HG02938 (cell line): Measurements from ENCODE around the gene RASAL1.

Source experiments
- ATAC-seq: cut with Tn5 transposase; IDR thresholded peaks from one replicate; pipeline ENCODE4 v1.9.1; 2021; ENCODE audit warnings: mild to moderate bottlenecking, moderate library complexity; ENCODE audit not compliant: unreplicated experiment

RASAL1 gene

GRCh38 chr12:113060336-113060960 lies 75.1 kb downstream of the RASAL1 start:
- no peak for ATAC-seq

DNA sequence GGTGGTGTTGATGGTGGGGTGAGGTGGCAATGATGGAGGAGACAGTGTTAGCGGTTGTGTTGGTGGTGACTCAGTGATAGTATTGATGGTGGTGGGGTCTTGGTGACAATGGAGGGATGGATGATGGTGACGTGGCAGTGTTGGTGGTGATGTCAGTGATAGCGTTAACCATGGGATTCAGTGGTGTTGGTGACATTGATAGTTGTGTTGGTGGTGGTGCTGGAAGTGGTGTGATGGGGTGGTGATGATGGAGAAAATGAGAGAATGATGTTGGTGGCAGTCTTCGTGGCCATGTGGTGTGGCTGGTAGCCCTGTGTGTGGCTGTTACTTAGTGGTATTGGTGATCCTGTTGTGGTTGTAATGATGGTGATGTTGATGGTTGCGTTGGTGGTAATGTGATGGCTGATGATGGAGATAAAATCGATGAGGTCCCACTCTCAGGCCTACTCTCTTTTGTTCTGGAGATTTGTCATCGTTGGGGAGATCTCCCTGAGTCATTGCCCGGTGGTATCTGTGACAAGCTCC lies 76.4 kb downstream of the RASAL1 start:
- no peak for ATAC-seq

DNA sequence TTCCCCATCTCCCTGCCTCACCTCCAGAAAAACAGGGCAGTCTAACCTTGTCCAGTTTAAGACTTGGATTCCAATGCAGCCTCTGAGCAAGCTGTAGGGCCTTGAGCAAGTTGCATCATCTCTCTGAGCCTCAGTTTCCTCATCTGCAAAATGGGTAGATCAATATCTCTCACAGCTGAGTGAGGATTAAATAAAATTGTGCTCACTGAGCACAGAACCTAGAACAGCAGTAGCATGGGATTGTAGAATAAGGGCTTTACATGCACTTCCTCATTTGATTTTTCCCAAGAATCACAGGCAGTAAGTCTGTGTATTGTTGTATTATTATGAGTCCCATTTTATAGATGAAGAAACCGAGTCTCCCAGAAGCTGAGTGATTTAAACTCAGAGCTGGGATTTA lies 77.0 kb downstream of the RASAL1 start:
- no peak for ATAC-seq

- no peak for ATAC-seq
Measured at GRCh38 chr12:113057565-113058485, 77.7 kb downstream of the RASAL1 start.

DNA sequence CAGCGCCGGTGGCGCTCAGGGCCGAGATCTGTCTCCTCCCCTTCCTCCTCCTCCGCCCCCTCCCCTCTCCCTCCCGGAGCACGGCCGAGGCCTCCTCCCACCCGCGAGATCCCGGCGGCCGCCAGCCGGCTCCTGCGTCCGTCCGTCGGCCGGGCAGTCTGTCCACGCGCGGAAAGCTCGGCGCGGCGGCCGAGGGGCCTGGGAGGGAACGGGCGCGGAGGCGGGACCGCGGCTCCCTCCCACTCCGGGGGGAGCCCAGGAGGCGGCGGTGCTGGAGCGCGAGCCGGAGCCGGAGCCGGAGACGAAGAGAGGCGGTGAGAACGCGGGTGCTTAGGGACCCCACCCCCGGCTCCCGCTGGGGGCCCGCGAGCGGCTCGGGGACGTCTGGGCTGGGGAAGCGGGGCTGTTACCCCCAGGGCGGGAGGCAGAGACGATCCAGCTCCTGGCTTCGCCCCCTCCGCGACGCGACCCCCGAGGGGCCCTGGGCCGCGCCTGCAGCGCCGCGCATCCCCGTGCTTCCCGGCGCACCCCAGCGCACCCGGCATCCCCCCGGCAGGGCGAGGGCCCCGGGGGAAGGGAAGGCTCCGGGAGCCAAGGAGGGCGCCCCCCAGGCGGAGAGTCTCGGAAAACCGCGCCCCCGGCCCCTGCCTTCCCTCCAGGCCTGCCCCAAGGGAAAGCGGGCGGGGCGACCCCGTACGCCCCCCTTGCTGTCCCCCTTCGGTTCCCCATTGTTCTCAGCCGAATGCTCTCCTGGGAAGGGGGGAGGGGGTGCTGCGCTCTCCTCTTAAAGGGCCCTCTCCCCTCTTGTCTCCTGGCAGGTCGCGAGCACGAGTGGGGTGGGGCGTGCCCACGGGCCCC lies 78.7 kb downstream of the RASAL1 start, which contains the start of gene DTX1:
Gene DTX1, plus strand, starts transcription at position 100 of the 858 bp plus-strand sequence. CDS start 1,463 bp downstream, outside the sequence.
- ATAC-seq = no peak

DNA sequence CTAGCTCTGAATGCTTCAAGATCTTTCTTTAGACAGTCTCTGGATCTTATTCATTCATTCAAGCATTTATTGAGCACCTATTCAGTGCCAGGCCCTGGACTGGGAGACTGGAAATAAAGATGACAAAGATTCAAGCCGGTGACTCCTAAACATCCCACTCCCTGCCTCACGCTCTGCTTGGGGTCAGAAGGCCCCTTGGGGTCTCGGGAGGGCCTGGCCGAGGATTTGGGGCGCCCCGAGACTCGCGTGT lies 79.3 kb downstream of the RASAL1 start:
- ATAC-seq = no peak

DNA sequence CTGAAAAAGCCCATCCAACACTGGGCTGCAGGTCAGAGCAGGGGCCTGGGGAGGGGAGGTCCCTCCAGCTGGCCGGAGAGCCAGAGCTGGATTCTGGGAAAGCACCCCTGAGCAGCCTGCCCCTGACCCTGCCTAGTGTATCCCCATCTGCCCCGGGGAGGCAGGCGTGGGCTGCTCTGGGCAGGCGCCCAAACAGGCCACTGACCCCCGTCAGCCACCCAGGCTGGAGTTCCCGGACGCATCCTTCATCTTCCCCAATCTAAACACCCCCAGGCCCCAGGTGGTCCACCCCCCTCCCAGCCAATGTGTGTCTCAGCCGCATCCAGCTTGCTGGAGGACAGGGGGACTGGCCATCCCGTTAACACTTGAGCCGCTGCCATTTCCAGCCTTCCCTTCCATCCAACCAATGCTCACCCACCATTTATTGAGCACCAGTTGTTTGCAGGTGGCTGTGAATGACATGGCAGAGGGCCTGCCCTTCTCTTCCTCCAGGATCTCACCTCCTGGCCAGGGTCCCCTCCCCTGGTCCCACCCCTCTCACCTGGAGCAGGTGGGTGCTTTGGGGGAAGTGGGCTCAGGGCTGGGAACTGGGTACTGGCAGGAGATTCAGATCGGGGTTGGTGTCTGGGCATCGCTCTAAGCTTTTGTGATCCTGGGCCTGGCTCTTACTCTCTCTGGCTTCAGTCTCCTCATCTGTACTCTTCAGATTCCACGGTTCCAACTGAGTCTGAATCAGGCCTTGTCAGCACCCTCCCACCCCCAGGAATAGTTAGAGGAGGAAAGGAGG lies 79.8 kb downstream of the RASAL1 start:
- ATAC-seq = no peak

- ATAC-seq = no peak
Measured at GRCh38 chr12:113054948-113055486, 80.5 kb downstream of the RASAL1 start.

GRCh38 chr12:113052326-113052725 lies 83.2 kb downstream of the RASAL1 start:
- ATAC-seq = no peak

- ATAC-seq = no peak
Measured at GRCh38 chr12:113051759-113052158, 83.8 kb downstream of the RASAL1 start.

DNA sequence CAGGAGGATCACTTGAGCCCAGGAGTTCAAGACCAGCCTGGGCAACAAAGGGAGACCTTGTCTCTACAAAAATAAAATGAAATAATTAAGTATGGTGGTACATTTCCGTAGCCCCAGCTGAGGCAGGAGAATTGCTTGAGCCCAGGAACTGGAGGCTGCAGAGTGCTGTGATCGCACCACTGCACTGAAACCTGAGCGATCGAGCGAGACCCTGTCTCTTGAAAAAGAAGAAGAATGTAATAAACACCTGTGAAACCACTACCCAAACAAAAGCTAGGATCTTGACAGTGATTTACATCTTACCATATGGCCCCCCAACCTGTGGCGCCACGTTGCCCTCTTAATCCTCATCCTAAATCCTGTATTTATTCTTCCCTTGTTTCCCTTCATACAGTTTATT lies 84.8 kb downstream of the RASAL1 start:
- ATAC-seq = no peak

DNA sequence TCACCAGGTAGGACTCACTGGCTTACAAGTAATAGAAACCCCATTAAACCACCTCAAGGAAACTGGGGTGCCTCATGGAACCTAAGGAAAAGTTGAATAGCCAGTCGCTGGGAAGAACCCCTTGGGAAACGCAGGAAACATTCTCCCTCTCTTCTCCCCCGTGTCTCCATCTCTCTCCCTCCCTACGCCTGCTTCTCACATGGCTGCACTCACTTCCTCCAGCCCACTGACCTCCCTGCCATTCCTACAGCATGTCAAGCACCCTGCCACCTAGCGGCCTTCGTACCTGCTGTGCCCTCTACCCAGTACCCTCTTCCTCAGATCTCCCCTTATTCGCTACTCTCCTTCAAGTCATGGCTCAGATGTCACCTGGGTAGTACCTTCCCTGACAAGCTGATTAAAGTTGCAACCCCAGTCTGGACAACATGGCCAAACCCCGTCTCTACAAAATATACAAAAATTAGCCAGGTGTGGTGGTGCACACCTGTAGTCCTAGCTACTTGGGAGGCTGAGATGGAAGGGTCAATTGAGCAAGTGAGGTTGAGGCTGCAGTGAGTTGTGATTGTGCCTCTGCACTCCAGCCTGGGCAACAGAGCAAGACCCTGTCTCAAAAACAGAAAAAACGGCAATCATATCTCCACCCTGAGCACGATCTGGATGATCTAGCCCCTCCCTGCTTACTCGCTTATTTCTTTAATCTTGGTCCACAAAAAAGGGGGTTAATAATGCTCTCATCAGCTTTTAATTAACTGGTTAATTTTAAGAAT lies 85.4 kb downstream of the RASAL1 start:
- ATAC-seq = no peak
